ENCODE data around the gene ERCC2.
"Not testable (repeated sequence)": the region's sequence is repeated elsewhere in the genome, so short reads cannot be mapped to it uniquely, and the experiment has no call there.

ERCC2 gene

DNA sequence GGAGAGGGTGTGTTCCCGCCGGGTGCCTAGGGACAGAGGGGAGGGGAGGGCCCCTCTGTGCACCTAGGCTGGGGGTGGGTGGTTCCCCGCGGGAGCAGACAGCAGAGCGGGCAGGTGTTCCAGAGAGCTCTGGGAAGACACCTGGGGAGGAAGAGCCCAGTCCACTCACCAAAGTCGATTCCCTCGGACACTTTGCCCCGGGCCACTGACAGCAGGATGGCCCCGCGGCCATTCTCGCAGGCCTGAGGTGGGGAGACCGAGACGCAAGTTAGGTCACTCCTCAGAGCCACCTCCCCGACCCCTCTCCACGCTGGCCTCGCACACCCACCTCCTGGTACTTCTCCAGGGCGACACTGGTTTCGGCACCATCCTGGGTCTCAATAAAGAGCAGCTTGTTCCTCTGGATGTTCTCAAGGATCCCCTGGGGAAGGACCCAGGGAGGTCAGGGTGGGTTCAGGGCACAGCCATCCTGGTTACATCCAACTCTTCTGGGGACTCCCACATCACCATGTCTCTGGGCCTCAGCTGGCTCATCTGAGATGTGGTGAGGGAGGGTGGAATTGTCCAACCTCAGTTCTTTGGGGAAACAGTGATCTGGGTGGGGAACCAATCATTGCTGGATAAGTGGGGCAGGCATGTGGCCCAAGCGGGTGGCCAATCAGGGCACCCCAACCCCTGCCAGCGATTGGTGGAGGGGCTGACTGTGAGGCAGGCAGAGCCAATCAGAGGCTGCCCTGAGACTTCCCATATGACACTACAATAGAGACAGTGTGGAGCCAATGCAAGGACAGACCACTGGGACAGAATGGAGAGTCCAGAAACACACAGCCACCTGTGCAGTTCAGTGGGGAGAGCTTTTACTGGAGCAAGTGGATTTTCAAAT lies 17.2 kb downstream of the ERCC2 start:
- no peak for FAIRE-seq

DNA sequence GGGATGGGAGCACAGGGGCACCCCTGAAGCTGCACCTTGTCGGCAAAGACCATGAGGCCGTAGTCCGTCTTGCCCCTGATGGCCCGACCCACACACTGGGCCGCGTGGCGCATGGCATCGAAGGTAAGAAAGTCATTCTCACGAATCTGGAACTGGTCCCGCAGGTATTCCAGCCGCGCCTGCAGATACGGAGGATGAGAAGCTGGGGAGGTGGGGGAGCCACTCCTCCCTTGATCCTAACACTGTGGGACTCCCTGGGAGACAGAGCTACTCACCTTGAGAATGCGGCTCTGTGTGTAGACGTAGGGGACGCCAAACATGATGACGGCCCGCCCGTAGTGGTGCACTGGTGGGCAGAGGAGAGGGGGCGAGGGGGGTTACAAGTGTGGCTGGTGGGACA lies 17.9 kb downstream of the ERCC2 start:
- no peak for FAIRE-seq

DNA sequence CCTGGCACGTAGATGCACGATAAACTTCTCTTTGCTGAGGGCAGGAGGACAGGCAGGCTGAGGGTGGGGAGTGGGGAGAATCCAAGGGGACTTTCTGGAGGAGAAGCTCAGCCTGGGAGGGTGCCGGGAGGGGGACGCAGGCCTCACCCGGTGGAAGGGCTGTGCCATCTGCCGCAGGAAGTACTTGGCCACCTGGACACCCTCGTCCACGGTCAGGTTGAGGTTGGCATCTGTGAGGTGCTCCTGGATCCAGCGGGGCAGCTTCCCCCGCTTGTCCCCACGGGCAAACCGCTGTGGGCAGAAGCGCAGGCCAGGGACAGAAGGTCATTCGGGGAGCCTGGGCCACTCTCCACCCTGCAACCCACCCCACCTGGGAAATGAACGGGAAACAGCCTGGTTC lies 18.3 kb downstream of the ERCC2 start:
- FAIRE-seq: no peak

DNA sequence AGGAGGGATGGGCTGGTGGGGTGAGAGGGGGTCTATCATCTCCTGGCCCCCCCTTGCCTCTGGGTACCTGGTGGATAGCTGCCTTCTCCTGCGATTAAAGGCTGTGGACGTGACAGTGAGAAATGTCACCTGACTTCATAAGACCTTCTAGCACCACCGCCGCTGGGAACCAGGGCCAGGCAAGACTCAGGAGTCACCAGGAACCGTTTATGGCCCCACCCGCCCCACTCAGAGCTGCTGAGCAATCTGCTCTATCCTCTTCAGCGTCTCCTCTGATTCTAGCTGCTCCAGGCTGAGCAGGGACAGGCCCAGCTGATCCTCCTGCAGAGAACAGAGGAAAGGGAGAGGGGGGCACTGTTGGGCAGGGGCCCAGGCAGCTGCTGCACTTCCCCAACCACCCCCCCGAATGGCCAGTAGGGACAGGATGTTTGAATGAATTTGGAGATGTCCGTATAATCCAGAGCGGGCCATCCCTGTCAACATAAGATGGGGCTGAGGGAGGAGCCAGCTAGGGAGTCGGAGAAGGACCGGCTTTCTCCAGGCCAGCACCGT lies 18.9 kb downstream of the ERCC2 start:
- FAIRE-seq: no peak

DNA sequence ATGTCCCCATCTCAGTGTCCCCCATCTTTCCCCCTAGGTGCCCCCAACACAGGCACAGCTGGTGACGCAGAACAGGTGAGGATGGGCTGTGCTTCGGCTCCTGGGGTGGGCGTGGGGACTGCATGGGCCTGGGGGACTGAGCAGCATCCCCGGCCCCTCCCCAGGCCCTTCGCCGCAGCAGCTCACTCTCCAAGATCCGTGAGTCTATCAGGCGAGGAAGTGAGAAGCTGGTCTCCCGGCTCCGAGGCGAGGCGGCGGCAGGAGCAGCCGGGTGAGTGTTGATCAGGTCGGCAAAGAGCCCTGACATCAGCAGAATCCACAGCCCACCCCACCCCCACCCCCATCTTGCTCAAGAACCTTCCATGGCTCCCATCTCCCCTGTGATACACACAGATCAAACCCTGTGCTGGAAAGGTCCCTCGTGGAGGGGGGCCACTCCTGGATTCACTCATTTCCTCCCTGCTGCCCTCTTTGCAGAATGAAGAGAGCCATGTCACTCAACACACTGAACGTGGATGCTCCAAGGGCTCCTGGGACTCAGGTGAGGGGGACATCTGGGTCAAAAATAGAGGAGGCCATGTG lies 19.8 kb downstream of the ERCC2 start:
- no peak for FAIRE-seq

DNA sequence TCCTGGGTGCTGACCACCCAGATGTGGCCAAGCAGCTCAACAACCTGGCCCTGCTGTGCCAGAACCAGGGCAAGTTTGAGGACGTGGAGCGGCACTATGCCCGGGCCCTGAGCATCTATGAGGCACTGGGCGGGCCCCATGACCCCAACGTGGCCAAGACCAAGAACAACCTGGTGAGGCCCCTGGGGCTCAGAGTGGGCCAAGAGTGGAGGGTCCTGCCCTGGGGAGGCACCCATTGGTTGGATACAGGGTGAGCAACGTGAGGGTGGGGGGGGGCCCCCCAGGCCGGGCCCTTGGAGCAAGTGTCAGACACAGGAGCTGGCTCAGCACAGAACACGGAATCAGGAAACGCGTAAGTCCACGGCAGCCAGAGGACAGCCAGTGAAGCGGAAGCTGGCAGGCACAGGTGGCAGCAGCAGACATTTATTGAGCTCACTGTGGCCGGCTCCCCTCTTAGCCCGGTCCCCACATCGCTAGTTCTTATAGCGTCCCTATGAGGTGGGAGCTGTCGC lies 20.9 kb downstream of the ERCC2 start:
- FAIRE-seq: no peak

DNA sequence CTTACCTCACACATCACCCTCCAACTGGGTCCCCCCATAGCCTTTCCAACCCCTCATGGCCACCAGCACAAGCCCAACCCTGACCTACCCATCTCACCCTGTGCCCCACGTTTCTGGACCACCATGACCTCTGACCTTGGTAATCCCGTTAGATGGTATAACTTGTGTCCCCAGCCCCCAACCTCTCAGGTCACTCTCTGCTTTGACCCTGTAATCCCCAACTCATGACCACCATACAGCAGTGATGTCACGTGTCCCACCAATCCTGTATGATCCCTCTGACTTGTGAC lies 21.3 kb downstream of the ERCC2 start:
- FAIRE-seq: no peak

DNA sequence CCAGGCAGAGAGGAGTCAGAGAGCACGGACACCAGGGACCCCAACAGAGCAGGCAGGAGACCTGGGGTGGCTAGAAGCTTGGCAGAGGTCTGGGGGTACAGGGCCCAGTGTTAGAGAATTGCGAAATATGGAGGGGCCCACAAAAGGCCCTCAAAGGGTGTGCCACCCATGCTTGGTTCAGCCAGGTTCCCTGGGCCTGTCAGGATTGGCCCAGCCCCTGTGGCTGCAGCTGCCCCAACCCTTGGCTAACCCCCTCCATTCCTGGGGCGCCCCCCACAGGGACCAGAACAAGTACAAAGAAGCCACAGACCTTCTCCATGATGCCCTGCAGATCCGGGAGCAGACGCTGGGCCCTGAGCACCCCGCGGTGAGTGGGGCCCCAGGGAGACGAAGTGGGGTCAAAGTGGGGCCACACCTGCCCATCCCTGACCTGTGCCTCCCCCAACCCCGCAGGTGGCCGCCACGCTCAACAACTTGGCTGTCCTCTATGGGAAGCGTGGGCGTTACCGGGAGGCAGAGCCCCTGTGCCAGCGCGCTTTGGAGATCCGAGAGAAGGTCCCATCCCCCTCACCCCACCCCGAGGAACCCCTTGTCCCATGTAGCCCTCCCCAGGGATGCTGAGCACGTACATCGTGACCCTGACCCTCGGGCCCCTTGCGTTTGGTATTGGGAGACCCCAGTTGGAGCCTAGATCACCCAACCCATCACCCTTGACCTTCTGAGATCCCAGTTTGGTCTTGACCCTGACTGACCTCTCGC lies 21.8 kb downstream of the ERCC2 start:
- no peak for FAIRE-seq

DNA sequence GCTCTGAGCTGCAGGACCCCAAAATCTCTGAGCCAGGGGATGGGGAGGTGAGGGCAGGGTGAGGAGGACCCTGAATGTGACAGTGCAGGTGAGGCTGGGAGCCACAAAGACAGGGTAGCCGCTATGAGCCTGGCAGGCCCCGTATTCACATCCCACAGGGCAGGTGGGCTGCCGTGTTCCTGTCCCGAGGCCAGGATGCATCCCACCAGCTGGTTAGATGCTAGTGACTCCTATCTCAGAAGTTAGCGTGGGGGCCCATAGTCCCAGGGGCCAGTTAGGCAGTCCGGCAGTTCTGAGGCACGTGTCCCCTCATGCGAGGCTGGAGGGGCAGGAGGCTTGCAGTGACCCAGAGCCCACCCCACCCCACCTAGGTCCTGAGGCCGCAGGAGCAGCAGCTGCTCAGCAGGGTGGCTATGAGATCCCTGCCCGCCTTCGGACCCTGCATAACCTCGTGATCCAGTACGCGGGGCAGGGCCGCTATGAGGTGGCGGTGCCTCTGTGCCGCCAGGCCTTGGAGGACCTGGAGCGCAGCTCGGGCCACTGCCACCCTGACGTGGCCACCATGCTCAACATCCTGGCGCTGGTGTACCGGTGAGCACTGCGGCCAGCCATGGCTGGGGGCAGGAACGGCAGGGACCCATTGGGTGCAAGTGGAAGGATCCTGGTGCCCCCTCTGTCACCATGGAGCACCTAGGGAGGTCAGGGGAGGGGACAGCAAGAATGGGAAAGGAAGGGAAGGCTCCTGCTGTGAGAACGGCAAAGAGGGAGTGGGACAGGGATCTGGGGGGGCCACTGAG lies 22.6 kb downstream of the ERCC2 start:
- no peak for FAIRE-seq

DNA sequence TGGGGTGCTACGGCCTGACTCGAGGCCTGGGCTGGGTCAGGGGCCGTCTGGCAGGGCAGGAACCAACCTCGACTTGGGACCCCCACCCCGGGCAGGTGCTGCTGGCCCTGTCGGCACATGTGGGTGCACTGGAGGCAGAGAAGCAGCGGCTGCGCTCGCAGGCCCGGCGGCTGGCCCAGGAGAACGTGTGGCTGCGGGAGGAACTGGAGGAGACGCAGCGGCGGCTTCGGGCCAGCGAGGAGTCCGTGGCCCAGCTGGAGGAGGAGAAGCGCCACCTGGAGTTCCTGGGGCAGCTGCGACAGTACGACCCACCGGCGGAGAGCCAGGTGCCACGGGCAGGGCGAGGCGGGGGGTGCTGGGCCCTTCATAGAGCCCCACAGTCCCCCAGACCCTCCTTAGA lies 23.9 kb downstream of the ERCC2 start:
- no peak for FAIRE-seq

DNA sequence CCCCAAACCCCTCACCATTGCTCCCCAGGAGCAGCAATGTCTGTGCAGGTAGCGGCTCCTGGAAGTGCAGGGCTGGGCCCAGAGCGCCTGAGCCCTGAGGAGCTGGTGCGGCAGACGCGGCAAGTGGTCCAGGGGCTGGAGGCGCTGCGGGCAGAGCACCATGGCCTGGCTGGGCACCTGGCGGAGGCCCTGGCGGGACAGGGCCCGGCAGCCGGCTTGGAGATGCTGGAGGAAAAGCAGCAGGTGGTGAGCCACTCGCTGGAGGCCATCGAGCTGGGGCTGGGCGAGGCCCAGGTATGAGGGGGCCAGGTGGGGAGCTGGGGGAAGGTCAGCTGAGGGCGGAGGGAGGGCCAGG lies 24.9 kb downstream of the ERCC2 start:
- FAIRE-seq: no peak

DNA sequence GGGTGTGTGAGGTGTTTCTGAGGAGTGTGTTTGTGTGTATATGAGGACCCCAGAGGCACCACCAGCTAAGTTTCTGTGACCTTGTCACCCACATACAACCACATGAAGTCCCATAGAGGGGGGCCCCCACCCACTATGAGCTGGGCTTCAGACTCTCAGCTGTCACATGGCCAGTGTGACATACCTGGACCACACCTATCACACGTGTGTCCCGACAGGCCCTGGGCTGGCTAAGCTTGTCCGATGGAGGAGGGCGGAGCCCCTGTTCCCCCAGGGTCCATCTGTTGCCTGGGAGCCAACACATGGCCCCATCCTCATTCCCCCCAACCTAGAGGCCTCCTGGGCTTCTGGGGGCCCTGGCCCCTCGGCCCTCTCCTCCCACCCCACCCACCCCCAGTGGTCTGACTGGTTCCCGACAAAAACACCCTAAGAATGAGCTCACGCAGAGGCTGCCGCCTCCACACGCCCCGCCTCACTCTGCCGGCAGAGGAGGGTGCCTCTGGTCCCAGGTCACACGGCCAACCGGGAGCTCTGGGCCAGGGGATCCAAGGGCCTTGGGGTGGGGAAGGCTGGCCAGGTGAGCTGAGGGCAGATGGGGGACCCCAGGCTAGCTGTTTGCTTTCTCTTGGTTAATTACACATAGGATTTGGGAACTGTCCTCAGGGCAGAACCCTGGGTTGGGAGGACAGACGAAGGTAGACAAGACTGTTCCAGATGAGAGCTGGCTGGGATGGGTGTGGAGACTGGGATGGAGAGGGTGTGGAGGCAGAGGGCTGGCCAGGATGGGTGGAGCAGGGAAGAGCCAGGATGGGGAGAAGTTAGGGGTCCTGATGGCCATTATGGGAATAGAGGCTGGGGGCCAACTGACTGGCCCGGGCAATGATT lies 25.5 kb downstream of the ERCC2 start:
- FAIRE-seq: no peak

DNA sequence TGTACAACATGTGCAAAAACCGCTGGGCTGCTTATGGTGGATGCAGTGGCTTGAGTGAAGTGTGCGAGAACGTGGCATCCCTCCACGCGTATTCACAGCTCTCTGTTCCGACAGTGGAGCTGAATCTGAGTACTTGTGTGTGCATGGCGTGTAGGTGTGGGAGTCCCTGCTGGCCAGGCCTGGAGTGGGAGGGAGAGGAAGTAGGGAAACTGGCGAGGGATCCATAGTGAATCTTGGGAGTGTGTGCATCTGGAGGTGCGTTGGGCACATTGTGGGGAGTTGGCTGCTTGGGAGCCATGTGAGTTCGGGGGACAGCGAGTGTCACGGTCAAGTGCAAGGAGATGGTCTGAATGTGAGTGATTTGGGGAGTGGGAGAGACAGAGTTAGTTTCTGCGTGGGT lies 27.5 kb downstream of the ERCC2 start:
- FAIRE-seq: no peak

DNA sequence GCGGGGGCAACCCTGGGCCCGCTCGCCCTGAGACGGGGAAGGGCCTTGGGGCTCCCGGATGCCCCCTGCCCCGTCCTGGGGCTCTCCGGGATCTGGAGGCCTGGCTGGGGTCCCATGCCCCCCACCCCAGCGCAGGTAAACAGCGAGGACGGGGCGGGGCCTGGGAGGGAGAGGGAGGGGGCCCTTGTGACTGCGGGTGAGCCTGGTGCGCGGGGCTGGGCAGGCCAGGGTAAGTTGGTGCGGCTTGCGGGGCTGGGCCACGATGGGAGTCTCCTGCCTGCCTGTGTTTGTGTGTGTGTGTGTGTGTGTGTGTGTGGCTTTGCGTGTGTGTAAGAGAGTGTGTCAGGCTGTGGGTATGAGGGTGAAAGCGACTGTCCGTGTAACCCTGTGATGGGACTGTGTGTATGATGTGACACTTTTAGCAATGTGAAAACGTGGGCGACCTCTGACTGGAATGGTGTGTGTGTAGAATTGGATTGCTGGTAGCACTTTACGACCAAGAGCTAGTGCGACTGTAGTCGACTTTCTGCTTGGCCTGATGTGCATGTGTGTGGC lies 29.4 kb downstream of the ERCC2 start:
- FAIRE-seq: no peak

DNA sequence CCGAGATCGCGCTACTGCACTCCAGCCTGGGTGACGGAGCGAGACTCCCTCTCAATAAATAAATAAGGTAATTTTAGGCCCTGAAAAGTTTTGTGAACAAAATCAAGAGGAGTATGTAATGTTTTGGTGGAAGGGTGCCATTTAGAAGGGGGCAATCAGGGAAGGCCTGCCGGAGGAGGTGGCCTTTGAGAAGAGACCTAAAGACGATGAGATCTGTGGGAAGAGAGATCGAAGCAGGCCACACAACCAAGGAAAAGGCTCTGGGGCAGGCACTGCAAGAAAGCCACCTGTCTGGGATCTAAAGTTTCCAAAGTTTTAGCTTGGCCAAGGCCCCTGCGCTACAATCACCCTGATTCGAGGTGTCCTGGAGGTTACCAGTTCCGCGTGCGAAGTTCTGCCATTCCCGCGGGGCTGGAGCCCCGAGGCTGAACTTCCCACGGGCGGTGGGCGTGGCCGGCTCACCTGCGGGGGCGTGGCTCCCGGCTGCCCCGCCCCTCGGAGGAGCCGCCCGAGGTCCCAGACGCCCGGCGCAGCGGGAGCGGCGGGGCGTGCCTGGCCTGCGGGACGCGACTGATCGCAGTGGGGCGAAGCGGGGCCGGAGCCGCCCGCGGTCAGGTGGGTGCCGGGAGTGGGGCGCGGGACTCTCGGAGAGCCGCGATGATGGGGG lies 30.0 kb downstream of the ERCC2 start, which contains the start of gene KLC3:
Gene KLC3, plus strand, starts transcription at position 519 of the 667 bp plus-strand sequence. CDS start 4,792 bp downstream, outside the sequence.
- no peak for FAIRE-seq

DNA sequence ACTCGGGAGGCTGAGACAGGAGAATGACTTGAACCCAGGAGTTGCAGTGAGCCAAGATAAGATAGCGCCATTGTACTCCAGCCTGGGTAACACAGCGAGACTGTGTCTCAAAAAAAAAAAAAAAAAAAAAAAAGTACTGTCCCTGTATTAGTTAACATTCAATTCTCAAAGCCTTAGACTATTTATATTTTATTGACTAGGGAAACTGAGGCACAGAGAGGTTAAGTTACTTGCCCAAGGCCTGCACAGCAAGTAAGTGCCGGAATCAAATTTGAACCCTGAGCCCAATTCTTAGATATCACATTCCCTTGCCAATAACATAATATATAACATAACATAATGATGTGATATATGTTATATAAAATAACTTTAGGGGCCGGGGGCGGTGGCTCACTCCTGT lies 30.7 kb downstream of the ERCC2 start:
- no peak for FAIRE-seq

DNA sequence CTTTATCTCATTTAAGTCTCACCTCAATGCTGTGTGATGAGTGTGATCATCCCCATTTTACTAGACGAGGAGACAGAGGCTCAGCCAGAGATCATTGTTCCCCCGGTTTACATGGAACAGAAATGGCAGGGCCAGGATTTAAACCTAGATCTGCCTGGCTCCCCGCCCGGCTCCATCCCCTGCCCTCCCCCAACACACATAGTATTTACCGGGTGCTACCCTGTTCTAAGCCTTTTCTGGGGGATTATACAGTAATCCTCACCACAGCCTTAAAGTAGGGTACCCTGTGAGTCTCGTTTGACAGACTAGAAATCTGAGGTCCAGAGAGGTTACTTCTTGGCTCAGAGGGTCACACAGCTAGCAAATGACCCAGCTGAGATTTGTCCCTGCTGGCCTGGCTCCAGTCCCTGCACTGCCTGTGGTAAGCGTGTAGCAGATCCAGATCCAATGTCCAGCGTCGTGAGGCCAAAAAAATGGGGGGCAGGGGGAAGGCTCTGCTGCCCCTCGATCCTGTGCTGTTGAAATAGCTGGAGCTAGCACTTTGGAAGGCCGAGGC lies 33.6 kb downstream of the ERCC2 start:
- FAIRE-seq: no peak

DNA sequence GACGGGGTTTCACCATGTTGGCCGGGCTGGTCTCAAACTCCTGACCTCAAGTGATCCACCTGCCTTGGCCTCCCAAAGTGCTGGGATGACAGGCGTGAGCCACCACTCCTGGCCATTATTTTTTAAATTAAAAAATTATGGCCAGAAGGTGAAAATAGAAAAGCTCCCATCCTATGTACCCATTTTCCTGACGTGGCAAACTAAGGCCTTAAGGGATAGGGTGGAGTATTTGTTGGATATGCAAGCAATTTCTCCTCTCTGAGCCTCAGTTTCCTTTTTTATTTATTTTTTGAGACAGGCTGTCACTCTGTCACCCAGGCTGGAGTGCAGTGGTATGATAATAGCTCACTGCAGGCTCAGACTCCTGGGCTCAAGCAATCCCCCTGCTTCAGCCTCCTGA lies 35.5 kb downstream of the ERCC2 start:
- FAIRE-seq: not testable (repeated sequence)

DNA sequence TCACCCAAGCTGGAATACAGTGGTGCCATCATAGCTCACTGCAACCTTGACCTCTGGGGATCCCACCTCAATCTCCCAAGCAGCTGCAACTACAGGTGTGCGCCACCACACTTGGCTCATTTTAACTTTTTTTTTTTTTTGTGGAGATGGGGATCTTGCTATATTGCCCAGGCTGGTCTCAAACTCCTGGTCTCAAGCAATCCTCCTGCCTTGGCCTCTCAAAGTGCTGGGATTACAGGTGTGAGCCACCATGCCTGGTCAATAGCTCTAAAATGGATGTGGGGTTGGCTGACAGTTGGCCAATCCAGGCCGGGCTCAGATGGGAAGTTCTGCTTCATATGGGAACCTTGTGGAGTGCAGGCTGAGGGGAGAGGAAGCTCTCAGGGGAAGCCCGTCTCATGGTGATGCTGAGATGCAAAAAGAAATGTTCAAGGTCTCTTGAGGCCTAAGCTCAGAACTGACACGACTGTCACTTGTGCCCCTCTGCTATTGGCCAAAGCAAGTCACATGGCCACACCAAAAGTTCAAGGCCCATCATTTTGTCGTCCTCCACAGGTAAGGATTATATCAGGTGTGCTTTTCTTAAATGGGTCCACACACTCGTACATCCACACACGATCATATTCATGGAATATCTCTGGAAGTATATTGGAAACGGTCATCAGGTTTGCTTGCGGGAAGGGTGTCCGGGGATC lies 36.6 kb downstream of the ERCC2 start:
- FAIRE-seq: no peak

DNA sequence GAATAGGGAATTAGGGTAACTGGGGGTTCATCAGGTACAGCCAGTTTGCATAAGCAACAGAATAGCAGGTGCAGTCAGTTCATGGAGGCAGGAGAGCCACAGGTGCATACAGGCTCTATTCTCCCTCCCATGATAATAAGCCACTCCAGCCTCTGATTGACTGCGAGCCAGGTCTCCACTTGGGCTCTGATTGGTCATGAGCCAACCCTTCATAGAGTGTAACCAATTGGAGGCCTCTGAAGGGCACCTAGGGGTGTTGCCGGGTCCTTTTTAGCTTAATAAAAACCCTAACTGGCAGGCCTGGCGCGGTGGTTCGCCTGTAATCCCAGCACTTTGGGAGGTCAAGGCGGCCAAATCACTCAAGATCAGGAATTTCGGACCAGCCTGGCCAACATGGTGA lies 39.0 kb downstream of the ERCC2 start:
- FAIRE-seq: no peak

Data from endometrium (tissue), 2 donors.